ENCODE results near the gene SETD7.
A peak's percentile ranks its signal among the peaks of the same experiment; 100 is the strongest.

SETD7 gene

DNA sequence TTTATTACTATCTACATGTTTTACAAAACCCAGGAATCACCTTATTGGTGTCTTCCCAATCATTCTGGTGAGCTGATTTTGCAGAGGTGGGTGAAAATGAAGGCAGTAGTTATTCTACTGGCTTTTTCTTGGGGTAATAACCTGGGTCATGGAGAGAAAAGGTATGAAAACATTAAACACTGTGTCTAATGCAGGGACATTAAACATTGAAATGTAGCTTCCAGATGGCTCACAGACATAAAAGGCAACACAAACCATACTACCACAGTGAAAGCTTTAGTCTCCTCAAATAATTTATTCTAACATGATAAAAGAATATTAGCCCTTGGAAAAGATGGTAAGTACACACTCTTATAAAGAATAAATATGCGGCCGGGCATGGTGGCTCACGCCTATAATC, 8.0 kb downstream of the SETD7 start:
- DNase-seq, result no peak

DNA sequence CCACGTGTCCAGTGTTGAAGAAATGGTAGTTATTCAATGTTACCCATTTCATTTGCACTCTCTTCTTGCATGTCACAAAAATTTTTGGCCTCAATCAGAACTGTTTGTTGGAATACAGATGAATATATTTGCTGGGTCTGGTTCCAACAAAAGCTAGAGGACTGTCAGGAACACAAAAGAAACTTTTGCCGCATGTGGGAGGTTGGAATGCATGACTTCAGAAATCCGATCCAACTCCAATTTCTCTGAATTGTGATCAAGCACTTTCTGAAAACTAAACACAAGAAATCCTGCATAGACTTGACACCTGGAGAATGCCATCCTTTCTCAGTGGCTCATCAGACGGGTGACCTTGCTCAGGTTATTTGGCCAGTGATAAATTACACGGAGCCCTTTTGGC, 15.4 kb downstream of the SETD7 start:
- no peak for DNase-seq

DNA sequence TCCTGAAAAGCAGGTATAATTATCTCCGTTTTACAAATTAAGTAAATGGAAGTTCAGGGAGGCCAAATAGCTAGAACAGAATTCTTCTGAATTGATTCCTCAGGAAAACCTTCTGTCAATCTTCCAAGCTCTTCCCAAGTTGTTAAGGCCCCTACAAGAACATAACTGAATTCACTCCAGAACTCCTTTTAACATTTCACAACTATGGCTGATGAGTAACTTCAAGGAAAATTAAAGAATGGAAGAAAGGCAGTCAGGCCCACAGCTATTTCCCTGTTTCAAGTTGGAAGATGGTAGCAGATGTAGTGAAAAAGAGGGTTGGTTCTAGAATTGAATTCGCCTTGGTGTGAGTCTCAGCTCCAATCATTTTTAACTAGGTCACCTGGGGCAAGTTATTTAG, 15.9 kb downstream of the SETD7 start:
- no peak for DNase-seq

DNA sequence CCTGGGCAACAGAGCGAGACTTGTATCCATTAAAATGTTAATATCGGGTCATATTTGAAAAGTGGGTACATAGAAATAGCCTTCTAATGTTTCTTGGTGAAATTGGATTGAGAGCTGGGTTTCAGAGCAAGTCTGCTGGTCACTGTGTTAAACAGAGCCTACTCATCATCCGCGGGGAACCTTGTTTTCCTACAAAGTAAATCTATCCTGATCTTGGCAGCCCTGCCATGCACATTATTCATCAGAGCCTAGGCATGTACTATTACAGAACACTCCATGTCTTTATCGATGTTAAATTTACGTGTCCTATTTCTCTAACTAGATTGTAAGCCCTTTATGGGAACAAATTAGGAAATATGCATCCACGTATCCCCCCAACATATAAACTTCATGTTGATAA, 18.7 kb downstream of the SETD7 start:
- DNase-seq, result no peak

DNA sequence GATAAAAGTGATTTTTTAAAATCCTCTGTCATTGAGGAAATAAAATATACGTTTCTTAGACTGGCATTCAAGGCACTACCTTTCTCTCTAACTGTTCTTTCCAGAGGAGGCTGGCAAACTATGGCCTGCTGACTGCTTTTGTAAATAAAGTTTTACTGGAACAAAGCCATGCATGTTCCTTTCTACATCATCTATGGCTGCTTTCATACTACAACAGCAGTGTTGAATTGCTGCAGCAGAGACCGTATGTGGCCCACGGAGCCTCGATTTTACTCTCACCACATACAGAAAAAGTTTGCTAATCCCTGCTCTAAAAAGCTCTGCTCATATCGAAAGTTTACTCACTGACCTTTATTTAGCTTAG, 20.2 kb downstream of the SETD7 start:
- no peak for DNase-seq

DNA sequence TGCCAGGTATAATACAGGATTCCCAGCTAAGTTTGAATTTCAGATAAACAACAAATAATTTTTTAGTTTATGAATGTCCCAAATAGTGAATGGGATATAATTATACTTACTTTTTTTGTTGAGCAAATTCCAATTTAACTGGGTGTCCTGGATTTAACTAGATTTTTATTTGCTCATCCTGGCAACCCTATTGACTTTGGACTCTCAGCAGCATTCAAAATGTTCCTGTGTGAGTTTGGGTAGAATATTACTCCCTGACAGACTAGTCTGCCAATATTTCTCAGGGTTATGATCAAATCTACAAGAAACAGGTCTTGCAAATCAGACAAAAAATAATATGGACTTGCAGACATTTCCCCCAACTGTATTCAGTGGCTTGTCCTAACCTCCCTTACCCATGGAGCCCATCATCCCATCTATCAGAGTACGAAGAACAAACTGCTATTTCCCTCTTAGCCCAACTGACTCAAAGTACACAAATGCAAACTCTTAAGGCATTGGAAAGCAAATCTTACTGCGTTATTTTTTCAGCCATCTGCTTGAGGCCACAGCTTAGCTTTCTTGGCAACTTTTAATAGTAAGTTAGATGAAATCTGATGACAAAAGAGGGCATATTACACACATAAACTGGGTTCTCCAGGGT, 20.7 kb downstream of the SETD7 start:
- no peak for DNase-seq

DNA sequence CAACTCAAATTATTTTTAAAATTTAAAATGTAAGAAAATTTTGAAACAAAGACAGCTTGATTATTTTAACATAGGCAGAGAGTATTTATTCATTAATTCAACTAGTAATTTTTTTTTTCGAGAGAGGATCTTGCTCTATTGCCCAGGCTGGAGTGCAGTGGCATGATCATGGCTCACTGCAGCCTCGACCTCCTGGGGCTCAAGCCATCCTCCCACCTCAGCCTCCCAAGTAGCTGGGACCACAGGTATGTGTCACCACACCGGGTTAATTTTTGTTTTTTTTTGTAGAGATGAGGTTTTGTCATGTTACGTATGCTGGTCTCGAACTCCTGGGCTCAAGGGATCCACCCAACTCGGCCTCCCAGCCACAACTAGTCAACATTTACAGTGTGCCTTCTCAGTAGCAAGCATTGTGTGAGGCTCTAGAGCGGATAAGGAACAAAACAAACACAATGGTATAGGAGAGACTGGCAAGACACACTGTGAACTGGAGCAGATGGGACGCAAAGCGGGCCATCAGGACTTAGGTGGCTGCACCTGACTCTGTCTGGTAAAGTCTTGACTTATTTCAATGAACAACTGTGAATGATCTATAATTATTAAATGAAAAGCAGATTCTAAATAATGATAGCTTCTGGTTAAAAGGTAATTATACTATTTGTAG, 21.6 kb downstream of the SETD7 start:
- no peak for DNase-seq

DNA sequence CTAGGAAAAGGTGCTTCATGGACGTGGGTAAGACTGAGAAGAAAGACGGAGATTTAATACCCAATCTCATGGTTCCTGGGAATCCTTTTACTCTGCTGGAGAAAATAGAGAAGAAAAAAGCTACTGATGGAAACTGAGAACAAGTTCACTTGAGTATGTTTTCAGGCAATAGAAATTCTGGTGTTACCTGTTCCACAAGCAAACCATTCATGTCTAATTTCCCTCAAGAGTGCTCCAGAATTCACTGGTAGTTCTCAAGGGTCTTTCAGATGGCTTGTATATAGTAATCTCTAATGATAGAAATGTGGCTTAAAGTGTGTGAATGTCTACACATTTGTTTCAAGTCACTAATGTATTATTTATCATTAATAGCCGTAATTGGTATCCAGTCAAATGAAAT, 22.5 kb downstream of the SETD7 start:
- DNase-seq, result no peak

DNA sequence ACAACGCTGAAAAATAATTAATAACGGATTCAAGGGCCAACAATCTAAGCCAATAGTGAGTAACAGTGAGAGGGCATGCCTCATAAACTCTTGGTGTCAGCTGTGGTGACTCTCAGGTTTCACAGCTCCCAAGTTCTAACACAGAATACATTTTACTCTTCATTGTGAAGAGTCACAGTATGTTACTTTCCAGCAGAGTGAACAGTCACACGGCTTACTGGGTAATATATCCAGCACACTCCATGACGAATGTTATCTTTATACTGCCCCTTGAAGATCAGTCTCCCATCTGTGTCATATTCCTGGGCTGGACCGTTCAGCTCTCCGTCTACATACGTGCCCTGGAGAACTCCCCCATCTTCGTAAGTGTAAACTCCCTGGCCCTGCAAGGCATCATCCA, 23.1 kb downstream of the SETD7 start:
- no peak for DNase-seq

DNA sequence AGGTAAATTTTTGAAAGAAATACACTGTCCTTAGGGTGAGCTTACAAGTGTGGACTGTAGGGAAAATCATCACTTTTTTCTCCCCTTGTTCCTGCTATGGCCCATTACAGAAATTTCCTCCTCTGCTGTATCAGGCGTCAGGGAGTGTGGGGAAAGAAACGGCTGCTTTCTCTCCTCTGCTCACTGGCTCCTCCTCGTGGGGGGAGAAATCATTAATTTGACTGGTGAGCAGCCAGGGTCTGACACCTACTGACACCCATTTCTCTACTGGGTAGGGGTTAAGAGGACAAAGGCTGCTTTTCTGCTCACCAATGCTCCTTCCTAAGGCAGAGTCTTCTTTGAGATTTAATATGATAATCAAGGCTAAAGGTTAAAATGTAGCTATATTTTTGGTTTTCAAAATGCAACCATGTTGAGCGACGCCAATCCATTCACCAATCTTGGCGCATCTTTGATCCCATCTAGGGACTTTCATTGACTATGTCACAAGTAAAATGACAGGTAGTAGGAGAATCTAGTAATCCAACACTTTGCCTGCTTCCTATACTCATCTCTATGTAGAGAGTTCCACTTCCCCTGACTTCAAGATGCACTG, 25.1 kb downstream of the SETD7 start:
- peak; percentile 10 for DNase-seq

DNA sequence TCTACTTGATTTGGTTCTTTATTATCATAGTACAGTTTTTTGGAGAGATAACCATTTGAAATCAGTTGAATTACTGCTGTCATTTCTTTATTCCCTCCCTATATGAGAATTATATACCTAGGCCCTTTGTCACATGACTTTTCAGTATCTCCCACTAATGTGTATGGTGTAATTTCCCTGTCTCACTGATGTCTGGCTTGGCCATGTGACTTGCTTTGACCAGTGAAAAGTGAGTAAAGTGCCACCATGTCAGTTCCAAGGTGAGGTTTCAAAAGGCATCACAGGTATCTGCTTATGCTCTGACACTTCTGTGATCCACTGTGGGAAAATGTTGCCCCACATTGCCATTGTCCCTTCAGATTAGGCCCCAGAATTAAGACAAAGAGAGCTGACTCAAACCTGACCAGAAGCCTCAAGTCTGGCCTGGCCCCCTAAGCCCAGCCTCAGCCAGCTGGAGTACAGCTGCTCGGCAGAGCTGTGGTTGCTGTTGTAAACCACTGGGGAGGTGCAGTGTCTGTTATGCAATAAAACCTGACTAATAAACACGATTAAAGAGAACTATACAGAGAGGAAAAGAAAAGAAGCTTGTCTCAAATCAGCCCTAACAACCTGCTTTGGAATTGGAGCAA, 27.5 kb downstream of the SETD7 start:
- no peak for DNase-seq

DNA sequence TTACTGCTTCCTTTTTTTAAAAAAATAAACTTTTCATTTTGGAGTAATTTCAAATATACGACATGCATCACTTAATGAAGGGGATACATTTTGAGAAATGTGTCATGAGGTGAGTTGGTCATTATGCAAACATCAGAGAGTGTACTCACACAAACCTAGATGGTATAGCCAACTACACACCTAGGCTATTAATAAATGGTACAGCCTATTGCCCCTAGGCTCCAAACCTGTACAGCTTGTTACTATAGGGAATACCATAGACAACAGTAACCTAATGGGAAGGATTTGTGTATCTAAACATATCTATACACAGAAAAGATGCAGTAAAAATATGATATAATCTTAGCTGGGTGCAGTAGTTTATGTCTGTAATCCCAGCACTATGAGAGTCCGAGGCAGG, 29.1 kb downstream of the SETD7 start:
- DNase-seq, result no peak

DNA sequence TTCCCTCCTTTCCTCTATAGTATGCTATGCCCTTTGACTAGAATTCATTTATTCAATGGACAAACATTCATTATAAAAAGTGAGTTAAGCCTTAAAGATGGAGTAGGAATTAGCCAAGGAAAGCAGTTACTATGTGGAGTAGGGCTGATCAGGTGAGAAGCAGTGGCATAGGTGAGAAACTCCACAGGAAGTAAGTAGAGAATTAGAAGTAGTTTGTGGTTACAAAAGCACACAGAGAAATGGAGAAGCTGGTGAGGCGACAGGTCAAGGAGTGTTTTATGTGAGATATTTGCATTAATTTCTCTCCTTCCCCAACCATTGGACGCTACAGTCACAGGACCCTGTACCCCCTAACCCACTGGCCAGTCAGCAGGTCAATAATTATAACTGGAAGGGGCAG, 30.6 kb downstream of the SETD7 start:
- DNase-seq, result no peak

DNA sequence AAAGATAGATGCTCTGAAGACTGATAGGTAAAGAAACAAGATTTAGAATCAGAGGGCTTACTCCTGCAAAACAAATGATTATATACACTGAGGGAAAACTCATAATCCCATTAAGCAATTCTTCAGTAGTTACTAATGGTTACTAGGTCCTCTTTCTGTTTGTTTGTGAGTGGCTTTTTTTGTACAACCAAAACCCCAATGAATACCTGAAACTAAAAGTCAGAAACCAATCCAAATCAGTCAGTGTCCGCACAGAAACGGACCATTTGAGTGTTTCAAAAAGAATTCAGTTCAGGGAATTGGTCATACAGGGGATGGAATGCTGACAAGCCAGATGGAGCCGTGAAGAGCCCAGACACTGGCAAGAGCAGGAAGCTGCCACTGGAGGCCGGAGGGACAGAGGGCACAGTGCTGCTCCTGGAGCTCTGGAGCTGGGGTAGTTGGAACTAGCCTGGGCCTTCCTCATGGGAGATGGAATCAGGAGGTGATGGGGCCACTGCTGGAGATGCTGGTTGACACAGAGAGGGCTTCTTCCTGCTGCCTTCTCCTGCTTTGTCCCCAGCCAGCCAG, 31.9 kb downstream of the SETD7 start:
- DNase-seq, result no peak

DNA sequence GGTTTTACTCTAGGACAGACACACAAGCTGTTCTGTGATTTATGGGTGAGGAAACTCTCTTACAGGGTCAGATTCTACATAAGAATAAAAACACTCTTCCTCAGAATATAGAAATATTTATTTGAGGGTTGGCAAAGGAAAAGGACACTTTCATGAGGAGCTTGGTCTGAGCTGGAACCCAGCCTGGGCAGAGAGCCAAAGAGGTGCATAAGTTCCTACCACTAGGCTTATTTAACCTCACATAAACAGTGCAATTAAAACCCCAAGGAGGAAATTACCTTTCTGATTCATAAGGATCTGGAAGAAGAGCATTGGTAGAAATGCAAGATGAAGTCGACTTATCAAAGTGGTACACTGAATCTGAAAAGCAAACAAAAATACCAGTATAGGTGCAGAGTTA, 32.9 kb downstream of the SETD7 start:
- no peak for DNase-seq

DNA sequence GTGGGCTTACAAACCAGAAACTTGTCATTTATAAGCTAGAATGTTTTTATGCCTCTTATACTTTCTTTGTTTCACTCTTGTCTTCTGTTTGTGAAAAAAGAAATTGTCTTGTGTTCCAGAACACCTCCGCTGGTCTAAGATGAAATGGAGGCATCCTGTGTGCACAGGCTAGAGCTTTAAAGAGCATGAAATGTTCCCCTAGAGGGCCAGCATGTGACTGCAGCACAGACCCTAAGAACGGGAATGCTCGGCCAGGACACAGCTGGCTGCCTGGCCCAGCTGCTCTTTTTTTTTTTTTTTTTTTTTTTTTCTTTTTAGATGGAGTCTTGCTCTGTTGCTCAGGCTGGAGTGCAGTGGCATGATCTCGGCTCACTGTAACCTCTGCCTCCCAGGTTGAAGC, 33.6 kb downstream of the SETD7 start:
- no peak for DNase-seq

DNA sequence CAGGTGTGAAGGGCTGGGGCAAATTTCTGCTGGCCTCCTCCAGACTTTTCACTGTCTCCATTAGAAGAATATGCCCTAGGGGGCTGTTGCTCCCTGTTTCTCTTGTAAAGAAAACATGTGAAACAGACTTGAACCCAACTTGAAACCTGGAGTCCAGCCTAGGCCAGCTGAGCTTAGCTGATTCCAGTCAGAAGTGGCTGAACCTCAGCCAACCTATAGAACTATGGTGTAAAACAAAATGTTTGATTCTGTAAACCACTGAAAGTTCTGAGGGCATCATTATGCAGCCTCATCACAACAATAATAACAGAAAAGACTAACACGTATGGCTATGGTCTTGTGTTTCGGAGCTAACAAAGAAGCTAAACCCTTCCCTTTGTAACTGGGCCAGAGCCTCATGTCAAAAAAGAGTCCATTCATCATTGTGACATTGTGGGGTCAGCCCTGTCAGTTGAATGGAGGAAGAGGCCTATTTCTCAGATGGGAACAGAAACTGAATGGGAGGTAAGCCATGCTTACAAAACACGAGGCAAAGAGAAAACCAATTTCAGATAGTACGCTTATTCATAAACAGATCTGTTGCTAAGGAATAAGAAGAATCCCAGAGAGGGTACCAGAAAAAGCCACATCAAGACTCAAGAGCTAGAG, 34.1 kb downstream of the SETD7 start:
- no peak for DNase-seq

DNA sequence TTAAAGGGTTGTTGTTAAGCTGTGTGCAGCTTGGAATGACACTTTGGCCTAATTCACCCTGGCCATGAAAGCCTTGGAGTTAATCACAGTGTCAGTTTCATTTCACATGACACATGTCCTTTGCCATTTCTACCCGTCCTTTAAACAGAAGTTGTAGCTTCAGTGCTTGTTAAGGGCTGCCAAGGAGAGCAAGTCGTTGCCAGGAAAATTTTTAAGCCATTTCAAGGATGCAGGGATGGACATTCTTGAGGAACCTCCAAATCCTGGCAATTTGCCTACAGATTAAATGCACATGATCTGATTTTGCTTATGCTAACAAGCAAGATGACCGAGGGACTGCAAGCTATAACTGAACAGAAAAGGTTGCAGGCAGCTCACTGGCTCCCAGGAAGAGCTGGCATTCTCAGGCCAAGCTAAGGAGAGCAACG, 40.5 kb downstream of the SETD7 start:
- no peak for DNase-seq

DNA sequence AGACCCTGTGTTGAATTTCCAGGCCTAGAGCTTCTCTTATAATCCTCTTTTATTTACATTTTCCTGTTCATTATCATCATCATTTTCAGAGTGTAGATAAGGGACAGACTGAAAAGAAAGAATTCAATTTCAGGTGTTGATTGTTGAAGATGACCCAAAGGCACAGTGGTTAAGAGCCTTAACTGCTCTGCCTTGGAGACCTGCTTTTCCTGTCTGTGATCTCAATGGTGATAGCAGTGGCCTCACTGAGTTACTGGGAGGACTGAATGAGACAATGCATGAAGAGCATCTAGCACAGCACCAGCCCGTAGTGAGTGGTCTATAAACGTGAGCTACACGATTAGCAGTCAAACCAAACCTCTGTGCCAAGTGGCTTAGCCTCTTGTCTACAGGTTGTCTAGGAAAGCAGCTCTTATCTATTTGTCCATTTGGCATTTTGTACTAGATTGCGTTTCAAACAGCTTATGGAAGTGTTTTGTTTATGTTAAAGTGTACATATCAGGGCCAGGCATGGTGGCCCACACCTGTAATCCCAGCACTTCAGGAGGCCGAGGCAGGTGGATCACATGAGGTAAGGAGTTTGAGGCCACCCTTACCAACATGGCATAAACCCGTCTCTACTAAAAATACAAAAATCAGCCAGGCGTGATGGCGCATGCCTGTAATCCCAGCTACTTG, 41.5 kb downstream of the SETD7 start:
- no peak for DNase-seq

DNA sequence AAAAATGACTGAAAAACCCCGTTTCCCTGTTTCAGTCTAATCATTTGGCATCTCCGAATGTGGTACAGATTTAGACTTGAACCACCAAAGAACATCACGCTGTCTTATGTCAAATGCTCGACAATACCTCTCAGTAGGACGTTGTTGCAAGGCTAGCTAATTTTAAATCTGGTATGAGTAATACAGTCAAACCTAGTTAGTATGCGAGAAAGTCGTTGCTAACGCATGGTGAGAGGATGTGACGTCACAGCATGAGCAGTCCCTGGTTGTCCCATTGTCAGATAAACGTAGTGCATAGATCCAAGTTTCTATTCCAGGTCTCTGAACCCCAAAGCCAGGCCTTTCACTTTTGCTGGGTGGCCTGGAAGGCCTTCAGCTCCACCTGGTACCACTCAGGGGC, 44.7 kb downstream of the SETD7 start:
- DNase-seq, result no peak

DNA sequence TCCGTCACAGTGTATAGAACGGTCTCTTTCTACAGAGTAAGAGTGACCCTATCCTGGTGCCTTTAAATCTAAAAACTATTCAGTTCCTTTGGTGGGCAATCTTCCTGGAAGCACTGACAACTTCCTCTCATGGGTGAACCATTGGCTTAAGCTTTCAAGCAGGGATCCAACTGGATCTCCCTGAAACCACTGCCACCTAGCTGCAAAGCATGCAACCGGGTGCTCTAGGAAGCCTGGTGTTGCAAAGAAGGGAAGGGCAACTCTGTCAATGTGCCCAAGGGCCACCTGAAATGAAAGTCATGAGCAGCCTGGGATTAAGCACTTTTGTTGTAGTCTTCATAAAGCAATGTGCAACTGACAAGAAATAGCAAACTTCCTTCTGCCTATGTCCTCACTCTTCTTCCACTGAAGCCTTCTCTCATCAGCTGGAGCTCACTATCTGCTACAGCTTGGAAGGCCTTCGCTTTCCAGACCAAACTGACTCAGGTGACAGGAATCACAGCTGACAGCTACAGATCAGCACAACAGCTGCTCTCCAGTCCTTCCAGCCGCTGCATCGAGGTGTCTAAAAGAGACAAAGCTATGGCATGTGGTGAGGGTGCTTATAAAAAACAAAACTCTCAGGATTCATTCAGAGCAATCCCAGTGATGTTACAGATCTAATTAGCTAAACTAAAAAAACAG, 46.1 kb downstream of the SETD7 start:
- no peak for DNase-seq

DNA sequence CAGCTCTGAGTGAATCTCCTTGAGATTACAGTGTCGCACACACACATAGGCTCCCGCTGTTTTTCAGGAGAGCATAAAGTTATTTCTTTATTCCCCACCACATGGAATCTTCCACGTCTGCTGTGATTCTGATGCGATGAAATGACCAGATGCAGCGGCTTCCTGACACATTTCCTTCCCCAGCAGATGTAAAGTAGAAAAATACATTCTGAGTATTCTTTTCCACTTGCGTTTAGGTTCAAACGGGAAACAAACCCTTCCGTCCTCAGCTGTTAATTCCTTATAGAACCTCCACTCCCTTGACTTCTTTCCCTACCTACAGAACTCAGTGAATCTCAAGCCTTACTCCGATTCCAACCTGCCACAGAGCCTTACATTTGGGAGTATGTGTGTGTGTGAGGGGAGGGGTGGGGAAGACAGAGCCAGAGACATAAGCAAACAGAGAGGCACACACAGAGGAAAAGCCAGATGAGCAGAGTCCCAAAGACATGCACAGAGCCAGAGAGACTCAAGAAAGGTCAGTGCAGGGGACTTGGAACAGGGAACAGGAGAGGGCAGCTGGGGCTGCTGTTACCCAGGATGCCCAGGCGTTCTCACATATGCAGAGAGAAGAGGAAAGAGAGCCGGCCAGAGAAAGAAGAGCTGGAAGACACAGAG, 47.3 kb downstream of the SETD7 start:
- DNase-seq, result no peak
